Kidney (tissue), 14 donors: ENCODE measurements around the gene CLEC7A. TPM values are rescaled to one million over a fixed set of nuclear protein-coding genes. Genes with fewer than 3 reads are reported as not detected.

Experiments used
- DNase-seq, 5 donors: peaks; one replicate each; pipeline ENCODE4 v3.0.0-alpha.2; 2013 to 2020
- FAIRE-seq: peaks from 2 replicates; lab custom pipeline; 2012; peaks lifted over from hg19 to GRCh38; lab: Jason Lieb, UNC
- H3K27ac ChIP-seq, 2 donors: one replicate each; pipeline ENCODE4 v1.7.0; 2013; ENCODE audit warnings: low read depth in 2 of 2, low read length in 2 of 2, inconsistent platforms in 1 of 2
- H3K27me3 ChIP-seq: one replicate; pipeline ENCODE4 v1.7.1; 2013; ENCODE audit warnings: low read length, inconsistent platforms; ENCODE audit not compliant: control insufficient read depth, insufficient read depth
- H3K36me3 ChIP-seq, 3 donors: one replicate each; pipeline versions ENCODE4 v1.7.0 to v1.7.1; 2013; ENCODE audit warnings: low read length in 3 of 3, control low read depth in 1 of 3, inconsistent platforms in 1 of 3; ENCODE audit not compliant: insufficient read depth in 3 of 3, control insufficient read depth in 2 of 3
- H3K4me1 ChIP-seq, 3 donors: one replicate each; pipeline versions ENCODE4 v1.7.0 to v1.7.1; 2013; ENCODE audit warnings: low read length in 3 of 3, inconsistent platforms in 1 of 3, low read depth in 1 of 3; ENCODE audit not compliant: control insufficient read depth in 2 of 3, insufficient read depth in 2 of 3
- H3K4me3 ChIP-seq, 3 donors: one replicate each; pipeline versions ENCODE4 v1.7.0 to v1.8.1; 2013; ENCODE audit warnings: low read length in 3 of 3, control low read depth in 1 of 3, inconsistent platforms in 1 of 3
- H3K9ac ChIP-seq, 3 donors: one replicate each; pipeline versions ENCODE4 v1.7.0 to v1.7.1; 2013; ENCODE audit warnings: low read length in 3 of 3, control low read depth in 1 of 3, inconsistent platforms in 1 of 3
- H3K9me3 ChIP-seq, 3 donors: one replicate each; pipeline versions ENCODE4 v1.7.0 to v1.7.1; 2013; ENCODE audit warnings: low read length in 3 of 3, control low read depth in 1 of 3, inconsistent platforms in 1 of 3; ENCODE audit not compliant: control insufficient read depth in 2 of 3, insufficient read depth in 1 of 3
- CTCF ChIP-seq: IDR thresholded peaks from 3 replicates; pipeline ENCODE4 v1.5.1; 2012; ENCODE audit warnings: mild to moderate bottlenecking, moderate library complexity, borderline replicate concordance; ENCODE audit not compliant: insufficient read depth; ENCODE audit errors: extremely low read depth
- intact Hi-C: fragments of 100-400 bp; cut with DNase I; formaldehyde crosslinking; loops from one replicate; pipeline ENCODE4 v1.11.1; 2022
- polyA plus RNA-seq: library from polyadenylated mRNA; stranded (reverse); fragments of 350-450 nt; fragmentation: Illumina TruSeq; extraction: RNeasy Lipid Tissue Mini Kit (QIAGEN cat#74804); gene quantifications from one replicate; pipeline ENCODE4 v1.2.3, GENCODE V29; 2014; ENCODE audit warnings: low read depth, low replicate concordance; ENCODE audit not compliant: insufficient read depth
- total RNA-seq: library from RNA; stranded (reverse); fragmentation: NEBNext Ultra II Directional; extraction: Animal tissue kit (Norgen Biotek cat#: 25700); gene quantifications from one replicate; pipeline ENCODE4 v1.2.1, GENCODE V29; 2021
- donor health status: control.
- donor health status: control.
- donor health status: control.
- donor health status: control.
- donor health status: control.
- donor health status: DM: yes; HTN: yes; CAD: no.
- donor health status: Normal renal cell carcinoma (clear cell type).

The CLEC7A gene
- total and polyA plus RNA-seq, 2 donors from 2014 or later: 0.43 to 20.0 TPM

- Histone ChIP-seq H3K4me3 (no peak overlapping the region), H3K4me1 (no peaks in the 10 kb centered on the region), H3K36me3 (no peaks in the 10 kb centered on the region), H3K27ac (no peak overlapping the region), H3K27me3 (no peaks in the 10 kb centered on the region), H3K9ac (no peak overlapping the region), H3K9me3 (no peaks in the 10 kb centered on the region)
- FAIRE-seq: no peak
- no peak for DNase-seq
- no peak for TF ChIP-seq CTCF
- intact Hi-C loops: no loop called here
Measured at GRCh38 chr12:10170216-10170615, 40.2 kb upstream of the CLEC7A start.

GRCh38 chr12:10169104-10169503 is 39.1 kb upstream of the CLEC7A start:
- no peak overlapping the region for H3K4me3 ChIP-seq
- H3K9me3 ChIP-seq: no peaks in the 10 kb centered on the region
- no peaks in the 10 kb centered on the region for H3K27me3 ChIP-seq
- H3K27ac ChIP-seq: no peak overlapping the region
- no peak overlapping the region for H3K9ac ChIP-seq
- intact Hi-C loops: no loop called here
- H3K4me1 ChIP-seq: no peaks in the 10 kb centered on the region
- DNase-seq (peak in 1 of 5 donors; percentile 16), FAIRE-seq (no peak)
- no peak for TF ChIP-seq CTCF
- H3K36me3 ChIP-seq: no peaks in the 10 kb centered on the region

- intact Hi-C loops: no loop called here
- H3K27ac ChIP-seq: no peak overlapping the region
- H3K27me3 ChIP-seq: no peaks in the 10 kb centered on the region
- no peaks in the 10 kb centered on the region for H3K36me3 ChIP-seq
- no peaks in the 10 kb centered on the region for H3K4me1 ChIP-seq
- no peak overlapping the region for H3K4me3 ChIP-seq
- no peak for TF ChIP-seq CTCF
- no peak overlapping the region for H3K9ac ChIP-seq
- no peaks in the 10 kb centered on the region for H3K9me3 ChIP-seq
- DNase-seq (no peak), FAIRE-seq (no peak)
Measured at GRCh38 chr12:10167599-10167998, 37.6 kb upstream of the CLEC7A start.

- no peak for FAIRE-seq
- Histone ChIP-seq H3K27ac (no peak overlapping the region), H3K9me3 (no peaks in the 10 kb centered on the region), H3K4me3 (no peak overlapping the region), H3K27me3 (no peaks in the 10 kb centered on the region), H3K4me1 (no peaks in the 10 kb centered on the region), H3K36me3 (no peaks in the 10 kb centered on the region), H3K9ac (no peak overlapping the region)
- DNase-seq: no peak
- intact Hi-C loops: no loop called here
- no peak for TF ChIP-seq CTCF
Measured at GRCh38 chr12:10165421-10165820, 35.4 kb upstream of the CLEC7A start.
